ENCODE measurements around the gene GPR139. TPM values are rescaled to one million over a fixed set of nuclear protein-coding genes. Genes with fewer than 3 reads are reported as not detected.

Gene GPR139
- total RNA-seq, 1 donor from 2014 or later = 2.4 TPM

- DNase-seq (ENCODE audit: low spot score in 2 of 2) = no peak
- no peak for FAIRE-seq
Observed at GRCh38 chr16:20061132-20061531, 12.6 kb downstream of the GPR139 start.

GRCh38 chr16:20056436-20056835, 17.3 kb downstream of the GPR139 start:
- FAIRE-seq = no peak
- DNase-seq (ENCODE audit: low spot score in 2 of 2) = no peak

GRCh38 chr16:20053336-20053735, 20.4 kb downstream of the GPR139 start:
- FAIRE-seq (no peak), DNase-seq (ENCODE audit: low spot score in 2 of 2) (no peak)

GRCh38 chr16:20051611-20052010, 22.1 kb downstream of the GPR139 start:
- DNase-seq (ENCODE audit: low spot score in 2 of 2) = no peak
- no peak for FAIRE-seq

- FAIRE-seq (no peak), DNase-seq (ENCODE audit: low spot score in 2 of 2) (no peak)
Observed at GRCh38 chr16:20051147-20051546, 22.5 kb downstream of the GPR139 start.

GRCh38 chr16:20049831-20050230, 23.9 kb downstream of the GPR139 start:
- DNase-seq (ENCODE audit: low spot score in 2 of 2) (no peak), FAIRE-seq (no peak)

GRCh38 chr16:20045886-20046285, 27.8 kb downstream of the GPR139 start:
- no peak for FAIRE-seq
- no peak for DNase-seq (ENCODE audit: low spot score in 2 of 2)

- DNase-seq (ENCODE audit: low spot score in 2 of 2) (no peak), FAIRE-seq (no peak)
Observed at GRCh38 chr16:20042848-20043247, 30.8 kb downstream of the GPR139 start.

- DNase-seq (ENCODE audit: low spot score in 2 of 2) (no peak), FAIRE-seq (no peak)
Observed at GRCh38 chr16:20041924-20042596, 31.6 kb downstream of the GPR139 start.

- FAIRE-seq = no peak
- DNase-seq (ENCODE audit: low spot score in 2 of 2) = no peak
Observed at GRCh38 chr16:20040011-20040410, 33.7 kb downstream of the GPR139 start.

- FAIRE-seq (no peak), DNase-seq (ENCODE audit: low spot score in 2 of 2) (no peak)
Observed at GRCh38 chr16:20029611-20030010, 44.1 kb downstream of the GPR139 start.

GRCh38 chr16:20026361-20027072, 47.2 kb downstream of the GPR139 start:
- FAIRE-seq = no peak
- DNase-seq (ENCODE audit: low spot score in 2 of 2) = no peak

GRCh38 chr16:20023190-20023589, 50.5 kb downstream of the GPR139 start:
- DNase-seq (ENCODE audit: low spot score in 2 of 2) (no peak), FAIRE-seq (no peak)

- no peak for DNase-seq (ENCODE audit: low spot score in 2 of 2)
- FAIRE-seq = no peak
Observed at GRCh38 chr16:20020976-20021375, 52.7 kb downstream of the GPR139 start.

- FAIRE-seq (no peak), DNase-seq (ENCODE audit: low spot score in 2 of 2) (no peak)
Observed at GRCh38 chr16:20020083-20020482, 53.6 kb downstream of the GPR139 start.

GRCh38 chr16:20016234-20016633, 57.5 kb downstream of the GPR139 start:
- FAIRE-seq = no peak
- DNase-seq (ENCODE audit: low spot score in 2 of 2) = no peak

- no peak for DNase-seq (ENCODE audit: low spot score in 2 of 2)
- FAIRE-seq = no peak
Observed at GRCh38 chr16:20004931-20005330, 68.8 kb downstream of the GPR139 start.

GRCh38 chr16:20002936-20003335, 70.8 kb downstream of the GPR139 start:
- no peak for FAIRE-seq

GRCh38 chr16:20001856-20002707, 71.6 kb downstream of the GPR139 start:
- DNase-seq (ENCODE audit: low spot score in 2 of 2) (no peak), FAIRE-seq (no peak)

More at GRCh38 chr16:20002936-20003335, 70.8 kb downstream of the GPR139 start:
- DNase-seq (ENCODE audit: low spot score in 2 of 2) = no peak

- DNase-seq (ENCODE audit: low spot score in 2 of 2) (no peak), FAIRE-seq (no peak)
Observed at GRCh38 chr16:19997734-19998133, 76.0 kb downstream of the GPR139 start.

GRCh38 chr16:19997264-19997663, 76.4 kb downstream of the GPR139 start:
- DNase-seq (ENCODE audit: low spot score in 2 of 2) (no peak), FAIRE-seq (no peak)
